ENCODE results near the gene CRAMP1.

CRAMP1 gene

GRCh38 chr16:1662543-1662942 lies 50.4 kb downstream of the CRAMP1 start:
- no peak for DNase-seq

GRCh38 chr16:1665829-1666228 lies 53.7 kb downstream of the CRAMP1 start:
- DNase-seq, result no peak

GRCh38 chr16:1666316-1666715 lies 54.2 kb downstream of the CRAMP1 start:
- no peak for DNase-seq

- DNase-seq, result no peak
Measured at GRCh38 chr16:1667271-1667670, 55.1 kb downstream of the CRAMP1 start.

GRCh38 chr16:1667916-1668315 lies 55.8 kb downstream of the CRAMP1 start:
- no peak for DNase-seq

- DNase-seq, result no peak
Measured at GRCh38 chr16:1668612-1669319, 56.6 kb downstream of the CRAMP1 start.

- DNase-seq, result no peak
Measured at GRCh38 chr16:1669698-1670097, 57.5 kb downstream of the CRAMP1 start.

- no peak for DNase-seq
Measured at GRCh38 chr16:1670371-1670770, 58.2 kb downstream of the CRAMP1 start.

GRCh38 chr16:1670866-1671265 lies 58.7 kb downstream of the CRAMP1 start:
- no peak for DNase-seq

- no peak for DNase-seq
Measured at GRCh38 chr16:1673424-1674151, 61.4 kb downstream of the CRAMP1 start.

GRCh38 chr16:1674306-1674705 lies 62.1 kb downstream of the CRAMP1 start:
- no peak for DNase-seq

- peak; percentile 40 for DNase-seq
Measured at GRCh38 chr16:1674751-1675664, 62.8 kb downstream of the CRAMP1 start.

GRCh38 chr16:1676661-1677060 lies 64.5 kb downstream of the CRAMP1 start:
- no peak for DNase-seq

- no peak for DNase-seq
Measured at GRCh38 chr16:1677339-1677738, 65.2 kb downstream of the CRAMP1 start.

GRCh38 chr16:1677942-1678499 lies 65.9 kb downstream of the CRAMP1 start, which contains the start of gene JPT2:
JPT2 (plus strand) TSS chr16:1678279; CDS start chr16:1678313, 34 bp downstream.
- DNase-seq, result peak; percentile 85

GRCh38 chr16:1678500-1679098 lies 66.4 kb downstream of the CRAMP1 start:
- peak; percentile 40 for DNase-seq

- no peak for DNase-seq
Measured at GRCh38 chr16:1680361-1680760, 68.2 kb downstream of the CRAMP1 start.

GRCh38 chr16:1681032-1681431 lies 68.9 kb downstream of the CRAMP1 start:
- no peak for DNase-seq

GRCh38 chr16:1687427-1688316 lies 75.5 kb downstream of the CRAMP1 start:
- peak; percentile 43 for DNase-seq

- DNase-seq, result peak; percentile 95
Measured at GRCh38 chr16:1688807-1689560, 76.8 kb downstream of the CRAMP1 start.

GRCh38 chr16:1689853-1690252 lies 77.7 kb downstream of the CRAMP1 start:
- no peak for DNase-seq
